Activated naive CD4-positive, alpha-beta T cell treated with anti-CD3 and anti-CD28 coated beads for 36 hours (primary cell): ENCODE results near the gene TBC1D3B. TPM values are rescaled to one million over a fixed set of nuclear protein-coding genes. Genes with fewer than 3 reads are reported as not detected.
"Not testable (repeated sequence)": the region's sequence is repeated elsewhere in the genome, so short reads cannot be mapped to it uniquely, and the experiment has no call there.

Experiments
- CTCF ChIA-PET: fragments of 350-600 bp; sonication (Branson Sonifier 250); formaldehyde crosslinking; loops from one replicate; lab custom pipeline; 2021; ENCODE audit warnings: antibody characterized with exemption; lab: Charles Lee
- DNase-seq: peaks from one replicate; pipeline ENCODE4 v3.0.0-alpha.2; 2020
- H3K27ac Mint-ChIP-seq: one replicate; pipeline ENCODE4 v1.8.0; 2021; ENCODE audit warnings: mild to moderate bottlenecking, mixed read lengths
- H3K27me3 Mint-ChIP-seq: one replicate; pipeline ENCODE4 v1.8.0; 2021; ENCODE audit warnings: low read depth, mixed read lengths
- H3K36me3 Mint-ChIP-seq: one replicate; pipeline ENCODE4 v1.8.0; 2021; ENCODE audit warnings: low read depth, mixed read lengths
- H3K4me1 Mint-ChIP-seq: one replicate; pipeline ENCODE4 v1.8.0; 2021; ENCODE audit warnings: low read depth, mixed read lengths
- H3K4me3 Mint-ChIP-seq: one replicate; pipeline ENCODE4 v1.8.0; 2021; ENCODE audit warnings: mild to moderate bottlenecking, moderate library complexity, mixed read lengths
- H3K9me3 Mint-ChIP-seq: one replicate; pipeline ENCODE4 v1.8.0; 2021; ENCODE audit warnings: mixed read lengths
- intact Hi-C: fragments of 100-400 bp; cut with micrococcal nuclease; formaldehyde crosslinking; loops from one replicate; pipeline ENCODE4 v1.15.1; 2023
- total RNA-seq, 2 experiments: library from RNA; stranded (reverse); gene quantifications; one replicate each; pipeline ENCODE4 v1.2.3, GENCODE V29; 2021

Gene TBC1D3B
- 1 to 10 TPM; 1.8 to 2.6 TPM for total RNA-seq

GRCh38 chr17:36176536-36176935 lies at the start of gene TBC1D3B:
TSS of gene TBC1D3B (minus strand) at chr17:36176636. CDS start at chr17:36175050, 1,586 bp downstream.
- H3K9me3 Mint-ChIP-seq, intact Hi-C loops, H3K27me3 Mint-ChIP-seq, CTCF ChIA-PET, H3K4me3 Mint-ChIP-seq, H3K4me1 Mint-ChIP-seq, H3K36me3 Mint-ChIP-seq, H3K27ac Mint-ChIP-seq, DNase-seq: not testable (repeated sequence)

GRCh38 chr17:36222967-36223366 lies 46.5 kb upstream of the TBC1D3B start:
- H3K9me3 Mint-ChIP-seq, H3K36me3 Mint-ChIP-seq, intact Hi-C loops, DNase-seq, H3K27ac Mint-ChIP-seq, H3K4me3 Mint-ChIP-seq, H3K4me1 Mint-ChIP-seq, CTCF ChIA-PET: not testable (repeated sequence)
- peaks cover 16% of the 10 kb centered on the region for H3K27me3 Mint-ChIP-seq

DNA sequence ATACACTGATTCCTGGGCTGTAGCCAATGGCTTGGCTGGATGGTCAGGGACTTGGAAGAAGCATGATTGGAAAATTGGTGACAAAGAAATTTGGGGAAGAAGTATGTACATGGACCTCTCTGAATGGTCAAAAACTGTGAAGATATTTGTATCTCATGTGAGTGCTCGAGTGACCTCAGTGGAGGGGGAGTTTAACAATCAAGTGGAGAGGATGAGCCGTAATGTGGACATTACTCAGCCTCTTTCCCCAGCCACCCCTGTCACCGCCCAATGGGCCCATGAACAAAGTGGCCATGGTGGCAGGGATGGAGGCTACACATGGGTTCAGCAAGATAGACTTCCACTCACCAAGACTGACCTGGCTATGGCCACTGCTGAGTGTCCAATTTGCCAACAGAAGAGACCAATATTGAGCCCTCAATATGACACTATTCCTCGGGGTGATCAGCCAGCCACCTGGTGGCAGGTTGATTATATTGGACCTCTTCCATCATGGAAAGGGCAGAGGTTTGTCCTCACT lies 45.2 kb upstream of the TBC1D3B start:
- H3K27ac Mint-ChIP-seq, H3K9me3 Mint-ChIP-seq, CTCF ChIA-PET, intact Hi-C loops, H3K36me3 Mint-ChIP-seq, H3K4me3 Mint-ChIP-seq, DNase-seq, H3K4me1 Mint-ChIP-seq: not testable (repeated sequence)
- peaks cover 19% of the 10 kb centered on the region for H3K27me3 Mint-ChIP-seq

DNA sequence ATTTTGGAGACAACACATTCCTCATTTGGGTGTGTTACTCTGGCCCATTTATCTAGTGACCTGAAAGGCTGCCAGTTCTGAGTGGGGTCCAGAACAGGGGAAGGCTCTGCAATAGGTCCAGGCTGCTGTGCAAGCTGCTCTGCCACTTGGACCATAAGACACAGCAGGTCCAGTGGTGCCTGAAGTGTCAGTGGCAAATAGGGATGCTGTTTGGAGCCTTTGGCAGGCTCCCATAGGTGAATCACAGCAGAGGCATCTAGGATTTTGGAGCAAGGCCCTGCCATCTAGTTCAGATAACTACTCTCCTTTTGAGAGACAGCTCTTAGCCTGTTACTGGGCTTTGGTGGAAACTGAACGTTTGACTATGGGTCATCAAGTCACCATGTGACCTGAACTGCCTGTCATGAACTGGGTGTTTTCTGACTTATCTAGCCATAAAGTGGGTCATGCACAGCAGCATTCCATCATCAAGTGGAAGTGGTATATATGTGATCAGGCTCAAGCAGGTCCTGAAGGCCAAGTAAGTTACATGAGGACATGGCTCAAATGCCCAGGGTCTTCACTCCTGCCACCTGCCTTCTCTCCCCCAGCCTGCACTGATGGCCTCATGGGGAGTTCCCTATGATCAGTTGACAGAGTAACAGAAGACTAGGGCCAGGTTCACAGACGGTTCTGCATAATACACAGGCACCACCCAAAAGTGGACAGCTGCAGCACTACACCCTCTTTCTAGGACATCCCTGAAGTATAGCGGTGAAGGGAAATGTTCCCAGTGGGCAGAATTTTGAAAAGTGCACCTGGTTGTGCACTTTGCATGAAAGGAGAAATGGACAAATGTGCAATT lies 44.5 kb upstream of the TBC1D3B start:
- H3K4me1 Mint-ChIP-seq, H3K4me3 Mint-ChIP-seq, H3K9me3 Mint-ChIP-seq, H3K36me3 Mint-ChIP-seq, DNase-seq, CTCF ChIA-PET, H3K27ac Mint-ChIP-seq, intact Hi-C loops: not testable (repeated sequence)
- H3K27me3 Mint-ChIP-seq = peaks cover 19% of the 10 kb centered on the region

DNA sequence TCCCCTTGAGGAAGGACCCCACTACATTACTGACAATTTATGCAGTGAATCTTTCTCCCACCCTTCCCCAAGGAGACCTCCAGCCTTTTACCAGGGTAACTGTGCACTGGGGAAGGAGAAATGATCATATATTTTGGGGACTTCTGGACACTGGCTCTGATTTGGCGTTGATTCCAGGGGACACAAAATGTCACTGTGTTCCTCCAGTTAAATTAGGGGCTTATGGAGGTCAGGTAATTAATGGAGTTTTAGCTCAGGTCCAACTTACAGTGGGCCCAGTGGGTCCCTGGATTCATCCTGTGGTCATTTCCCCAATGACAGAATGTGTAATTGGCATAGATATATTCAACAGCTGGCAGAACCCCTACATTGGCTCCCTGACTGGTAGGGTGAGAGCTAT lies 43.1 kb upstream of the TBC1D3B start:
- intact Hi-C loops, H3K9me3 Mint-ChIP-seq, H3K27ac Mint-ChIP-seq, H3K4me3 Mint-ChIP-seq, DNase-seq, H3K36me3 Mint-ChIP-seq, CTCF ChIA-PET, H3K4me1 Mint-ChIP-seq: not testable (repeated sequence)
- peaks cover 21% of the 10 kb centered on the region for H3K27me3 Mint-ChIP-seq

GRCh38 chr17:36215406-36216308 lies 39.2 kb upstream of the TBC1D3B start:
- DNase-seq, intact Hi-C loops, H3K36me3 Mint-ChIP-seq, CTCF ChIA-PET, H3K27ac Mint-ChIP-seq, H3K9me3 Mint-ChIP-seq, H3K4me1 Mint-ChIP-seq, H3K4me3 Mint-ChIP-seq: not testable (repeated sequence)
- peaks cover 23% of the 10 kb centered on the region for H3K27me3 Mint-ChIP-seq

DNA sequence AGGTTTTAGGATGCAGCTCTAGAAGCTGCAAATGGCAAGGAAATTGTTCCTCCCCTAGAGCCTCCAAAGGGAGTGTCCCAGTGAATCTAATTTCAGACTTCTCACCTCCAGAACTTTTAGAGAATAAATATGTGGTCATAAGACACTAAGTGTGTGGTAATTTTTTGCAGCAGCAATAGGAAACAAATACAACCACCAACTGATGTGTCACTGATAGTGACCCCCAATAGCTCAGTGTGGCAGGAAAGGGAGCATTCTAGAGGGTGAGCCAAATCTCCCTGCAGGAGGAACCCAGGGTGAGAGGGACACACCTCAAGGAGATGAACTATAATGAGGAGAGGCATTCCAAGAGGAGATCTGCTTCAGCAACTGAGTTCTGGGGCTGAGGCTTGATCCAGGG lies 38.5 kb upstream of the TBC1D3B start:
- Mint-ChIP-seq H3K27ac (no peak overlapping the region), H3K4me3 (no peak overlapping the region), H3K9me3 (peaks cover 7% of the 10 kb centered on the region), H3K4me1 (no peaks in the 10 kb centered on the region), H3K27me3 (peaks cover 23% of the 10 kb centered on the region), H3K36me3 (no peaks in the 10 kb centered on the region)
- CTCF ChIA-PET = no interaction called here
- intact Hi-C loops = no loop called here
- no peak for DNase-seq

DNA sequence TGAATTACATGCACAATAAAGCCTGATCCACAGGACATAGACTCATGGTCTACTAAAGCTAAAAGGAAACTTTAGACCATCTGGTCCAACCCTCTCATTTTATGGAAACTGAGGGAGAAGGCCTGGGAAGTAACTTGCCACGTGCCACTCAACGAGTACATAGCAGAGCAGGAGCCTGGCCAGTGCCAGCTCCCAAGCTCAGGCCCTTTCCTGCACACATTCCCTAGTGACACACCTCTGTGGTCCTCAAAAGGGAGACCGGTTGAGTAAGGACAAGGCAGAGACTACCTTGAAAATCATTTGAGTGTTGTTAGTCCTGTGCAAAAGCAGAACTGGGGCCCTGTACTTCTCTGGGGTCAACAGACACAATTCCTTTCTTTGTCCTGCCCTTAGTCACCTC lies 37.3 kb upstream of the TBC1D3B start:
- no peak overlapping the region for H3K27ac Mint-ChIP-seq

GRCh38 chr17:36212966-36213365 lies 36.5 kb upstream of the TBC1D3B start:
- peaks cover 14% of the 10 kb centered on the region for H3K27me3 Mint-ChIP-seq
- no peak overlapping the region for H3K27ac Mint-ChIP-seq
- H3K36me3 Mint-ChIP-seq = no peaks in the 10 kb centered on the region
- H3K4me1 Mint-ChIP-seq = no peaks in the 10 kb centered on the region
- intact Hi-C loops = no loop called here
- CTCF ChIA-PET = no interaction called here
- H3K4me3 Mint-ChIP-seq = no peak overlapping the region
- H3K9me3 Mint-ChIP-seq = no peaks in the 10 kb centered on the region
- DNase-seq = no peak

More for the DNA sequence above, 37.3 kb upstream of the TBC1D3B start:
- CTCF ChIA-PET = no interaction called here
- intact Hi-C loops = no loop called here
- Mint-ChIP-seq H3K9me3 (peaks cover 3% of the 10 kb centered on the region), H3K4me1 (no peaks in the 10 kb centered on the region), H3K27me3 (peaks cover 17% of the 10 kb centered on the region), H3K36me3 (no peaks in the 10 kb centered on the region), H3K4me3 (no peak overlapping the region)
- no peak for DNase-seq

DNA sequence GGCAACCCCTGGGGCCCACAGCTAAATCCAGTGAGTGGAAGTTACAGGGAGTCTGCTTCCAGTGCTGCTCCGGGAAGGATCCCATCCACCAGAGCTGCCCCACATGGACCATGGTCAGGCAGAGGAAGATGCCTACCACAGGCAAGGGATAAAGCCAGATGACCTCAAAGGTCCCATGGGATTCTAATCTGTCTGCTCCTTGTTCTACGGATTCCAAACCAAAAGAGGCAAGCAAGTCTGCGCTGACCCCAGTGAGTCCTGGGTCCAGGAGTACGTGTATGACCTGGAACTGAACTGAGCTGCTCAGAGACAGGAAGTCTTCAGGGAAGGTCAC lies 35.8 kb upstream of the TBC1D3B start:
- Mint-ChIP-seq H3K27ac (no peak overlapping the region), H3K36me3 (no peaks in the 10 kb centered on the region), H3K27me3 (peaks cover 13% of the 10 kb centered on the region), H3K4me3 (no peak overlapping the region), H3K9me3 (no peaks in the 10 kb centered on the region), H3K4me1 (no peaks in the 10 kb centered on the region)
- CTCF ChIA-PET = no interaction called here
- DNase-seq = no peak
- intact Hi-C loops = no loop called here

- H3K27ac Mint-ChIP-seq, DNase-seq, intact Hi-C loops, H3K36me3 Mint-ChIP-seq, H3K4me1 Mint-ChIP-seq, H3K9me3 Mint-ChIP-seq, H3K4me3 Mint-ChIP-seq: not testable (repeated sequence)
- CTCF ChIA-PET = interaction anchor here (0.7 kb wide), 1 partner anchor 268 kb away, joined by 4 read pairs; no protein-coding TSS in a partner anchor
- peaks cover 17% of the 10 kb centered on the region for H3K27me3 Mint-ChIP-seq
Observed at GRCh38 chr17:36211484-36212271, 35.2 kb upstream of the TBC1D3B start.
